GM12874 (cell line): Measurements from ENCODE around the gene SMIM12.

Experiments used
- CTCF ChIP-seq: IDR thresholded peaks from 2 replicates; pipeline ENCODE4 v1.5.1; 2011; ENCODE audit warnings: low read depth, mild to moderate bottlenecking, control low read depth, low read length, moderate library complexity; ENCODE audit not compliant: insufficient read depth

Gene SMIM12

GRCh38 chr1:34842073-34842472 lies 17.5 kb downstream of the SMIM12 start:
- no peak for TF ChIP-seq CTCF

- no peak for TF ChIP-seq CTCF
These were observed 19.1 kb downstream of the SMIM12 start for GRCh38 chr1:34840426-34840825.

GRCh38 chr1:34839526-34840305 lies 19.8 kb downstream of the SMIM12 start:
- TF ChIP-seq CTCF, result no peak

GRCh38 chr1:34833711-34834110 lies 25.8 kb downstream of the SMIM12 start:
- no peak for TF ChIP-seq CTCF

GRCh38 chr1:34831721-34832246 lies 27.8 kb downstream of the SMIM12 start:
- no peak for TF ChIP-seq CTCF

- no peak for TF ChIP-seq CTCF
These were observed 30.3 kb downstream of the SMIM12 start for GRCh38 chr1:34829250-34829649.

- TF ChIP-seq CTCF, result no peak
These were observed 30.9 kb downstream of the SMIM12 start for GRCh38 chr1:34828611-34829010.
